Skin of body (tissue), 3 donors: ENCODE results near the gene DENR. TPM values are rescaled to one million over a fixed set of nuclear protein-coding genes. Genes with fewer than 3 reads are reported as not detected.

ENCODE experiments used
- DNase-seq: peaks from one replicate; lab custom pipeline; 2025; lab: John Stamatoyannopoulos, UW
- small RNA-seq: library from RNA; depleted of rRNA; stranded (forward); fragments of <200 nt; gene quantifications from one replicate; pipeline ENCODE3, GENCODE V24; 2014; ENCODE audit warnings: low replicate concordance
- total RNA-seq: library from RNA; depleted of rRNA; stranded (reverse); fragments of >200 nt; gene quantifications from one replicate; pipeline ENCODE4 v1.2.3, GENCODE V29; 2014

DENR gene
- total RNA-seq, 1 donor from 2014 or later, result 37.8 TPM

- no peak for DNase-seq
These were observed 66.7 kb downstream of the DENR start for GRCh38 chr12:122819209-122819785.

GRCh38 chr12:122820138-122820537, 67.5 kb downstream of the DENR start:
- DNase-seq, result no peak

Small RNAs within 50 kb of the gene (small RNA-seq; reads per million reads assigned to genes)
- gene AC026333.2 (not detected), gene RF00019 (not detected)

Other genes starting within 250 kb of the DENR start
- 84.7 TPM for gene RSRC2, start 225.9 kb upstream of the DENR start, total RNA-seq
- gene KNTC1, start 225.6 kb upstream of the DENR start, total RNA-seq, result 40.8 TPM
- 11.8 TPM for gene HCAR2, start 49.5 kb upstream of the DENR start, total RNA-seq
- 9.8 TPM for gene HCAR3, start 36.0 kb upstream of the DENR start, total RNA-seq
- gene HCAR1, start 22.0 kb upstream of the DENR start, total RNA-seq, result 1.9 TPM
- gene CCDC62, start 21.7 kb downstream of the DENR start, total RNA-seq, result 0.59 TPM
- gene HIP1R, start 82.6 kb downstream of the DENR start, total RNA-seq, result 33.7 TPM
- 22.7 TPM for gene VPS37B, start 143.3 kb downstream of the DENR start, total RNA-seq
- 4.6 TPM for gene ABCB9, start 213.6 kb downstream of the DENR start, total RNA-seq
- 3.4 TPM for gene OGFOD2, start 222.4 kb downstream of the DENR start, total RNA-seq
- 65.5 TPM for gene ARL6IP4, start 227.9 kb downstream of the DENR start, total RNA-seq